Ovary (tissue), 9 donors: ENCODE data around the gene KRT86. TPM values are rescaled to one million over a fixed set of nuclear protein-coding genes. Genes with fewer than 3 reads are reported as not detected.

Experiments
- DNase-seq, 5 donors: peaks; one replicate each; pipeline ENCODE4 v3.0.0-alpha.2; 2019 to 2020
- H3K27ac ChIP-seq, 2 donors: fragments of 200-600 bp; one replicate each; pipeline versions ENCODE4 v1.5.1 to v1.8.0; 2019 to 2022
- H3K27me3 ChIP-seq: fragments of 200-600 bp; one replicate; pipeline ENCODE4 v1.8.0; 2022
- H3K36me3 ChIP-seq: fragments of 200-600 bp; sonication (generic); one replicate; pipeline ENCODE4 v1.5.1; 2019
- H3K4me1 ChIP-seq: one replicate; pipeline ENCODE4 v1.8.1; 2013; ENCODE audit warnings: mild to moderate bottlenecking, moderate library complexity; ENCODE audit not compliant: insufficient read depth
- H3K4me3 ChIP-seq: fragments of 200-600 bp; sonication (generic); one replicate; pipeline ENCODE4 v1.5.1; 2017
- H3K9me3 ChIP-seq, 2 donors: fragments of 200-600 bp in 1 of 2; sonication (generic) in 1 of 2; one replicate each; pipeline versions ENCODE4 v1.5.1 to v1.8.1; 2013 to 2019; ENCODE audit warnings: mild to moderate bottlenecking in 1 of 2, moderate library complexity in 1 of 2
- CTCF ChIP-seq, 3 donors: fragments of 450-650 bp in 2 of 3; fragments of 200-600 bp in 1 of 3; IDR thresholded peaks; one replicate each; pipeline versions ENCODE4 v1.5.1 to v1.8.0; 2016 to 2022; ENCODE audit warnings: antibody characterized with exemption in 3 of 3, mild to moderate bottlenecking in 1 of 3
- EP300 ChIP-seq: sonication (generic); formaldehyde crosslinking; IDR thresholded peaks from one replicate; pipeline ENCODE4 v1.6.1; 2017; ENCODE audit warnings: antibody characterized with exemption
- POLR2A ChIP-seq: fragments of 450-650 bp; IDR thresholded peaks from one replicate; pipeline ENCODE4 v1.6.1; 2017; ENCODE audit warnings: antibody characterized with exemption, mild to moderate bottlenecking, moderate library complexity
- WGBS, 3 donors: extraction: QIAGEN DNeasy Blood & Tissue Kit in 1 of 3; methylation state at CpG; one replicate each; pipeline versions ENCODE4 v1.1.5 to v1.1.7; 2013 to 2017; 5-methylcytosine and 5-hydroxymethylcytosine counted together
- intact Hi-C, 4 donors: fragments of 100-400 bp; cut with DNase I; formaldehyde crosslinking; loops; one replicate each; pipeline versions ENCODE4 v1.11.0 to v1.15.1; 2022 to 2023
- polyA plus RNA-seq, 2 donors: library from polyadenylated mRNA; stranded (reverse); fragments of 200-250 nt in 1 of 2; fragments of 350-450 nt in 1 of 2; fragmentation: Illumina TruSeq in 1 of 2; extraction: RNeasy Lipid Tissue Mini Kit (QIAGEN cat#74804) in 1 of 2; gene quantifications; one replicate each; pipeline ENCODE4 v1.2.3, GENCODE V29; 2013 to 2014
- total RNA-seq, 7 donors: library from RNA; depleted of rRNA in 2 of 7; stranded (reverse); fragments of >200 nt in 2 of 7; fragmentation: NEBNext Ultra II Directional in 3 of 7; extraction: Animal tissue kit (Norgen Biotek cat#: 25700) in 3 of 7; gene quantifications; one replicate each; pipeline versions ENCODE4 v1.1.0 to v1.2.4, GENCODE V29; 2016 to 2023
- donor health status: DM: no; HTN: no; CAD: no; lungs with moderate emphysema.
- donor health status: DM: no; HTN: no; CAD: no.
- donor health status: Bipolar disorder and iron deficiency.
- donor health status: DM: yes; HTN: yes; CAD: no.
- donor health status: DM: no; HTN: no; CAD: no.
- donor health status: DM: yes; HTN: yes; CAD: no.

Gene KRT86
- total and polyA plus RNA-seq, 9 donors, result 0.69 TPM; not detected in 8

DNA sequence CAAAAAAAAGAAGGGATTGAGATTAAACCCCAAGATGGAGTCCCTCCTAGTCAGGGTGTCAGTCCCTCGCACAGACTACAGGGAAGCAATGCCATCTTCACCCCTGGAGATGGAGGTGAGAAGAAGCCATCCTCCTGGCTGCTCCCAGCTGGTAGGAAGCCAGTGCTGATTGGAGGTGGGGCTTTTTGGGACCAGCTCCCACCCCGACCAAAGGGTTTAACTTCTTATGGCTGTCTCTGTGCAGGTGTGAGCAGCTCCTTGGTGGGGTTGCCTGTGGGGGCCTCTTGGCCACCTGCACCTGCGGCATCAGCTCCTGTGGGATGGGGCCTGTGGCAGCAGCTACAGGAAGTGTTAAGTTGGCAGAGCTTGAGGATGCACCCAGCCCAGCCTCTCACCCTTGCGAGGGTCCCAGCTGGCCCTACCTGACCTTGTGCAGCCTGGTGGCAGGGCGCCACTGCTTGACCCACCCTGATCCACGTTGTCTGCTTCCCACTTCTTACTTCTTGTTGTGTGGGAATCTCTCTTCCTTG lies 3.8 kb upstream of the KRT86 start:
- DNase-seq, result no peak
- no peaks in the 10 kb centered on the region for H3K9me3 ChIP-seq
- H3K27me3 ChIP-seq, result no peaks in the 10 kb centered on the region
- H3K4me3 ChIP-seq, result no peak overlapping the region
- intact Hi-C loops, result no loop called here
- H3K36me3 ChIP-seq, result no peaks in the 10 kb centered on the region
- WGBS, 3 donors, result 72 to 78% (median 76%) methylated on average over 5 to 6 of the region's 6 CpGs
- no peak overlapping the region for H3K27ac ChIP-seq
- no peaks in the 10 kb centered on the region for H3K4me1 ChIP-seq
- TF ChIP-seq EP300 (no peak), CTCF (IDR thresholded peaks at IDR 0.05) (no peak), POLR2A (no peak)

DNA sequence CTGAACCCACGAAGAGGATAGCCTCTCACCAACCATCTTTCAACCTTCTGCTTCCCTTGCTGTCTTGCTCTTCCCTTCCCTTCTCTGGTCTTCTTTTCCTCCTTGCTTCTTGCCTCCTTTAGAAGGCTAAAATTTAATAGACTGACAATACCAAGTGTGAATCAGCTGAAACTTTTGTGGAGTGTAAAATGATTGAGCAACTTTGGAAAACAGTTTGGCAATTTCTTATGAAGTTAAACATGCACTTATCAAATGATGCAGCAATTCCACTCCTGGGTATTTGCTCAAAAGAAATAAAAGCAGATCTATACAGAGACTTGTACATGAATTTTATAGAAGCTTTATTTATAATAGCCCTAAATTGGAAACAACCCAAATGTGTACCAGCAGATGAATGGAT lies 3.3 kb upstream of the KRT86 start:
- Histone ChIP-seq H3K4me1 (no peaks in the 10 kb centered on the region), H3K4me3 (no peak overlapping the region), H3K9me3 (no peaks in the 10 kb centered on the region), H3K36me3 (no peaks in the 10 kb centered on the region), H3K27ac (no peak overlapping the region), H3K27me3 (no peaks in the 10 kb centered on the region)
- no peak for DNase-seq
- no peak for TF ChIP-seq CTCF (IDR thresholded peaks at IDR 0.05)
- intact Hi-C loops, result no loop called here
- WGBS, 3 donors, result 74 to 83% (median 78%) methylated on average over 1 of the region's 1 CpG

DNA sequence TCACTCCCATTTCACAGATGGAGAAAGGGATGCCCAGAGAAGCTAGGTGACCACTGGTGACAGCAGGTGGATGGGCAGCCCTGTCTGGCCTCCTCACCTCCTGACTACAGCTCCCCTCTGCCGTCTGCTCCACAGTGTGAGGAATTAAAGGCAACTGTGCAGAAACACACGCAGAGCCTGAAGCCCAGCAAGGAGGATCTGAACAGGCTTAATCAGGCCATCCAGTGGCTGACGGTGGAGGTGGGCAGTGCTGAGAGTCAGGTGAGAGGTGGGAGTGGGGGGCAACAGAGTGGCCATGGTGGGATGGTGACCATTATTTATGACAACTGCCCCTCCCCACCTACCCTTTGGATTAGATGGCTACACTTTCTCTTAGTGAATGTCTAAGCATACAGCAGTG lies 1.2 kb downstream of the KRT86 start:
- Histone ChIP-seq H3K4me1 (no peaks in the 10 kb centered on the region), H3K9me3 (no peaks in the 10 kb centered on the region), H3K27me3 (no peaks in the 10 kb centered on the region), H3K27ac (no peak overlapping the region), H3K4me3 (no peak overlapping the region), H3K36me3 (no peaks in the 10 kb centered on the region)
- no peak for DNase-seq
- no peak for TF ChIP-seq CTCF (IDR thresholded peaks at IDR 0.05)
- no peak for TF ChIP-seq POLR2A
- TF ChIP-seq EP300, result no peak
- intact Hi-C loops, result loop anchor here in 2 of 4 donors (5.0 kb wide), 2 partner anchors 108 to 118 kb away; no protein-coding TSS in a partner anchor
- WGBS, 3 donors, result 50 to 53% (median 53%) methylated on average over 3 of the region's 3 CpGs

GRCh38 chr12:52277486-52278245 lies 3.2 kb downstream of the KRT86 start:
- intact Hi-C loops, result loop anchor here in 2 of 4 donors (5.0 kb wide), 2 partner anchors 110 to 120 kb away; no protein-coding TSS in a partner anchor
- H3K27me3 ChIP-seq, result no peaks in the 10 kb centered on the region
- no peak overlapping the region for H3K4me3 ChIP-seq
- no peaks in the 10 kb centered on the region for H3K4me1 ChIP-seq
- H3K27ac ChIP-seq, result no peak overlapping the region
- WGBS, 3 donors, result 74 to 94% (median 90%) methylated on average over 9 of the region's 9 CpGs
- H3K36me3 ChIP-seq, result no peaks in the 10 kb centered on the region
- no peak for DNase-seq
- H3K9me3 ChIP-seq, result no peaks in the 10 kb centered on the region
- TF ChIP-seq POLR2A (no peak), CTCF (IDR thresholded peaks at IDR 0.05) (no peak), EP300 (no peak)
